ENCODE data around the gene RNF186.
A peak's percentile ranks its signal among the peaks of the same experiment; 100 is the strongest.
"Not testable (repeated sequence)": the region's sequence is repeated elsewhere in the genome, so short reads cannot be mapped to it uniquely, and the experiment has no call there.

RNF186 gene, protein sequence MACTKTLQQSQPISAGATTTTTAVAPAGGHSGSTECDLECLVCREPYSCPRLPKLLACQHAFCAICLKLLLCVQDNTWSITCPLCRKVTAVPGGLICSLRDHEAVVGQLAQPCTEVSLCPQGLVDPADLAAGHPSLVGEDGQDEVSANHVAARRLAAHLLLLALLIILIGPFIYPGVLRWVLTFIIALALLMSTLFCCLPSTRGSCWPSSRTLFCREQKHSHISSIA

DNA sequence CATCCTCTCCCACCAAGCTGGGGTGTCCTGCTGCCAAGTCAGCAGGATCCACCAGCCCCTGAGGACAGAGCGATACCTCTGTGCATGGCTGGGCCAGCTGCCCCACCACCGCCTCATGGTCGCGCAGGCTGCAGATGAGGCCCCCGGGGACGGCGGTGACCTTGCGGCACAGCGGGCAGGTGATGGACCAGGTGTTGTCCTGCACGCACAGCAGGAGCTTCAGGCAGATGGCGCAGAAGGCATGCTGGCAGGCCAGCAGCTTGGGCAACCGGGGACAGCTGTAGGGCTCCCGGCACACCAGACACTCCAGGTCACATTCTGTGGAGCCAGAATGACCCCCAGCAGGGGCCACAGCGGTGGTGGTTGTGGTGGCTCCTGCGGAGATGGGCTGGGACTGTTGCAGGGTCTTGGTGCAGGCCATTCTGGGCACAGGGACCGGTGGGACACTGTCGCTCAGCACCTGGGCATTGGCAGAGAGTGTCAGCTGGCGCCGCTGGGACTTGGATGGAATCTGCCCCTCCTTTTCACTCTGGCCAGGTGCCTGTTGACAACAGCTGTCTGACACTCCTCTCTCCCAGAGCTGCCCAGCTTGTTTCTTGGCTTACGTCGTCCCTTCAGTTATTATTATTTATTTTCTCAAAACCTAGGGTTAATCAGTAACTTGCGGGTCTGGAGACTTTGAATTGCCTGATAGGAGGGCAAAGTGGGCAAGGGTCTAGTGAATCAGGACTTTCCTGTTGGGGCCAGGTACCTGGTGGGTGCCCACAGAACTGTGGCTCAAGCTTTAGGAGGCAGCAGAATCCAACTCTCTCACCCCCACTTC is at the start of gene RNF186:
Gene RNF186 (minus strand): TSS at position 603 of the 823 bp plus-strand sequence. CDS start 182 bp downstream, at position 421.
- DNase-seq (ENCODE audit: low spot score in 2 of 2) (no peak), ATAC-seq (ENCODE audit: low read depth) (no peak)
- H3K9me3 Mint-ChIP-seq, result no peaks in the 10 kb centered on the region
- peaks cover 3% of the 10 kb centered on the region for H3K4me1 Mint-ChIP-seq
- H3K36me3 Mint-ChIP-seq, result no peaks in the 10 kb centered on the region
- H3K27me3 Mint-ChIP-seq, result peaks cover 6% of the 10 kb centered on the region
- no peak within 1 kb of the TSS for H3K27ac Mint-ChIP-seq
- H3K4me3 Mint-ChIP-seq, result no peak within 1 kb of the TSS

- H3K27ac Mint-ChIP-seq, result no peak overlapping the region
- DNase-seq (ENCODE audit: low spot score in 2 of 2) (no peak), ATAC-seq (ENCODE audit: low read depth) (no peak)
- H3K36me3 Mint-ChIP-seq, result peaks cover 5% of the 10 kb centered on the region
- peaks cover 33% of the 10 kb centered on the region for H3K27me3 Mint-ChIP-seq
- H3K4me1 Mint-ChIP-seq, result no peaks in the 10 kb centered on the region
- peaks cover 9% of the 10 kb centered on the region for H3K9me3 Mint-ChIP-seq
- no peak overlapping the region for H3K4me3 Mint-ChIP-seq
Observed at GRCh38 chr1:19864570-19865160, 49.6 kb upstream of the RNF186 start.

DNA sequence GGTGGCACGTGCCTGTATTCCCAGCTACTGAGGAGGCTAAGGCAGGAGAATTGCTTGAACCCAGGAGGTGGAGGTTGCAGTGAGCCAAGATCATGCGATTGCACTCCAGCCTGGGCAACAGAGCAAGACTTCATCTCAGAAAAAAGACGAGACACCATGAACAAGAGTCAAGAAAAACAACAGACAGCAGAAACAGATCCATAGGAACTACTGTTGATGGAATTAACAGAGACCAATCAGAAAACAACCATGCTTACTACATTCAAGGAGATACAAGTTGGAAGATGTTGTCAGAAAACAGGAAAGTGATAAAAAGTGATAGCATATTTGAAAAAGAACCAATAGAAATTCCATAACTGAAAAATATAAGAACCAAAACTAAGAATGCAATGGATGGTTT is 47.9 kb upstream of the RNF186 start:
- H3K36me3 Mint-ChIP-seq, result peaks cover 5% of the 10 kb centered on the region
- ATAC-seq (ENCODE audit: low read depth), result no peak
- peaks cover 2% of the 10 kb centered on the region for H3K4me1 Mint-ChIP-seq
- no peak overlapping the region for H3K27ac Mint-ChIP-seq
- H3K27me3 Mint-ChIP-seq, result peaks cover 24% of the 10 kb centered on the region
- DNase-seq (ENCODE audit: low spot score in 2 of 2), result no peak
- no peak overlapping the region for H3K4me3 Mint-ChIP-seq
- H3K9me3 Mint-ChIP-seq, result peaks cover 9% of the 10 kb centered on the region

GRCh38 chr1:19861842-19862530 is 46.9 kb upstream of the RNF186 start:
- DNase-seq (ENCODE audit: low spot score in 2 of 2), result no peak
- Mint-ChIP-seq H3K4me1 (peaks cover 2% of the 10 kb centered on the region), H3K36me3 (peaks cover 5% of the 10 kb centered on the region), H3K27me3 (peaks cover 22% of the 10 kb centered on the region), H3K27ac (no peak overlapping the region), H3K9me3 (peaks cover 9% of the 10 kb centered on the region), H3K4me3 (no peak overlapping the region)
- no peak for ATAC-seq (ENCODE audit: low read depth)

- peaks cover 2% of the 10 kb centered on the region for H3K4me1 Mint-ChIP-seq
- H3K27ac Mint-ChIP-seq, result no peak overlapping the region
- peaks cover 9% of the 10 kb centered on the region for H3K9me3 Mint-ChIP-seq
- peaks cover 5% of the 10 kb centered on the region for H3K36me3 Mint-ChIP-seq
- peaks cover 17% of the 10 kb centered on the region for H3K27me3 Mint-ChIP-seq
- H3K4me3 Mint-ChIP-seq, result no peak overlapping the region
- DNase-seq (ENCODE audit: low spot score in 2 of 2) (no peak), ATAC-seq (ENCODE audit: low read depth) (no peak)
Observed at GRCh38 chr1:19861034-19861433, 46.0 kb upstream of the RNF186 start.

- DNase-seq (ENCODE audit: low spot score in 2 of 2) (no peak), ATAC-seq (ENCODE audit: low read depth) (no peak)
- Mint-ChIP-seq H3K9me3 (peaks cover 9% of the 10 kb centered on the region), H3K27ac (no peak overlapping the region), H3K27me3 (peaks cover 15% of the 10 kb centered on the region), H3K4me1 (peaks cover 2% of the 10 kb centered on the region), H3K4me3 (no peak overlapping the region), H3K36me3 (peaks cover 5% of the 10 kb centered on the region)
Observed at GRCh38 chr1:19860418-19860817, 45.3 kb upstream of the RNF186 start.

- H3K4me1 Mint-ChIP-seq, result peaks cover 2% of the 10 kb centered on the region
- peaks cover 15% of the 10 kb centered on the region for H3K27me3 Mint-ChIP-seq
- H3K27ac Mint-ChIP-seq, result no peak overlapping the region
- DNase-seq (ENCODE audit: low spot score in 2 of 2), result no peak
- no peak for ATAC-seq (ENCODE audit: low read depth)
- H3K9me3 Mint-ChIP-seq, result peaks cover 9% of the 10 kb centered on the region
- H3K4me3 Mint-ChIP-seq, result no peak overlapping the region
- peaks cover 5% of the 10 kb centered on the region for H3K36me3 Mint-ChIP-seq
Observed at GRCh38 chr1:19859876-19860275, 44.8 kb upstream of the RNF186 start.

GRCh38 chr1:19858893-19859292 is 43.8 kb upstream of the RNF186 start:
- ATAC-seq (ENCODE audit: low read depth), result peak; percentile 76
- Mint-ChIP-seq H3K27me3 (peaks cover 8% of the 10 kb centered on the region), H3K4me3 (no peak overlapping the region), H3K27ac (no peak overlapping the region), H3K36me3 (peaks cover 3% of the 10 kb centered on the region), H3K4me1 (peaks cover 2% of the 10 kb centered on the region), H3K9me3 (peaks cover 7% of the 10 kb centered on the region)
- DNase-seq (ENCODE audit: low spot score in 2 of 2), result no peak

GRCh38 chr1:19854866-19855265 is 39.8 kb upstream of the RNF186 start:
- H3K4me1 Mint-ChIP-seq, result peaks cover 2% of the 10 kb centered on the region
- no peaks in the 10 kb centered on the region for H3K36me3 Mint-ChIP-seq
- DNase-seq (ENCODE audit: low spot score in 2 of 2) (no peak), ATAC-seq (ENCODE audit: low read depth) (no peak)
- no peaks in the 10 kb centered on the region for H3K9me3 Mint-ChIP-seq
- peaks cover 1% of the 10 kb centered on the region for H3K27me3 Mint-ChIP-seq
- H3K27ac Mint-ChIP-seq, result no peak overlapping the region
- H3K4me3 Mint-ChIP-seq, result no peak overlapping the region

DNA sequence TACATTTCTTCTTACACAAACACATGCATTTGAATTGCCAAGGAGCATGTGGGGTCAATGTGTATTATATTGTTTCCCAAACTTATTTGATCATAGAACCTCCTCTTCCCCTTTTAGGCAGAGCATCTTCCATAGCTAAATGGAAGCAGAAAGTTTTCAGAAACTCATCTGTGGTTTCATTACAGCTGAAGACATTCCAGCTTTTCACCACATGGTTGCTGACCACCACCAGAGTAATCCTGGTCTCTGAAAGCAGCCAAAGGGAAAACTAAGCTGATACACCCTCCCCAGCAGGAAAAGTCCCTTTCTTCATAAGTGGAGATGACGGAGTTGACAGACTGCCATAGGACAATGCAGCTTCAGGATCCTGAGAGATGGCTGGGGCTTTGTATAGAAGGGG is 37.0 kb upstream of the RNF186 start:
- H3K27ac Mint-ChIP-seq, result no peak overlapping the region
- H3K27me3 Mint-ChIP-seq, result peaks cover 1% of the 10 kb centered on the region
- H3K4me3 Mint-ChIP-seq, result no peak overlapping the region
- no peaks in the 10 kb centered on the region for H3K9me3 Mint-ChIP-seq
- DNase-seq (ENCODE audit: low spot score in 2 of 2) (no peak), ATAC-seq (ENCODE audit: low read depth) (no peak)
- H3K4me1 Mint-ChIP-seq, result no peaks in the 10 kb centered on the region
- no peaks in the 10 kb centered on the region for H3K36me3 Mint-ChIP-seq

DNA sequence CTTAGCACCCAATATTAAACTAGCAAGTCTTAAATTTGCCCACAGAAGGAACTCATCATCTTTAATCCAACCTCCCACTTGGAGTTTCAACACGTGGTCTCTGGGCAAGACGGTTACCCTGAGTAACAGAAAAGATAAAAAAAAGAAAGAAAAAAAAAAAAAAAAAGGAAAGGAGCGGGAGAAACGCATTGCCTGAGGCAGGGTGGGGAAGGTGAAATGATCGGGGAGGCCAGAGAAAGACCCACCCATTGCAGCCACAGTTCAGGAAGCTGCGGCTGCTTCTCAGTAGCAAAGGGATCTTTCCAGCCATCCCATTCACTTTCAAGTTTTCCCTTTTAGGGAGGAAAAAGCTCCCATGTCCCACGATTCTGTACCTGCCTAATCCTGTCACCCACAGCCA is 35.1 kb upstream of the RNF186 start:
- H3K4me1 Mint-ChIP-seq, result no peaks in the 10 kb centered on the region
- ATAC-seq (ENCODE audit: low read depth) (no peak), DNase-seq (ENCODE audit: low spot score in 2 of 2) (no peak)
- no peak overlapping the region for H3K4me3 Mint-ChIP-seq
- H3K27ac Mint-ChIP-seq, result no peak overlapping the region
- no peaks in the 10 kb centered on the region for H3K9me3 Mint-ChIP-seq
- H3K36me3 Mint-ChIP-seq, result no peaks in the 10 kb centered on the region
- H3K27me3 Mint-ChIP-seq, result peaks cover 6% of the 10 kb centered on the region

GRCh38 chr1:19849307-19849706 is 34.2 kb upstream of the RNF186 start:
- H3K27ac Mint-ChIP-seq; DNase-seq (ENCODE audit: low spot score in 2 of 2); H3K4me1 Mint-ChIP-seq; H3K9me3 Mint-ChIP-seq; H3K4me3 Mint-ChIP-seq; H3K36me3 Mint-ChIP-seq; ATAC-seq (ENCODE audit: low read depth): not testable (repeated sequence)
- H3K27me3 Mint-ChIP-seq, result peaks cover 11% of the 10 kb centered on the region

DNA sequence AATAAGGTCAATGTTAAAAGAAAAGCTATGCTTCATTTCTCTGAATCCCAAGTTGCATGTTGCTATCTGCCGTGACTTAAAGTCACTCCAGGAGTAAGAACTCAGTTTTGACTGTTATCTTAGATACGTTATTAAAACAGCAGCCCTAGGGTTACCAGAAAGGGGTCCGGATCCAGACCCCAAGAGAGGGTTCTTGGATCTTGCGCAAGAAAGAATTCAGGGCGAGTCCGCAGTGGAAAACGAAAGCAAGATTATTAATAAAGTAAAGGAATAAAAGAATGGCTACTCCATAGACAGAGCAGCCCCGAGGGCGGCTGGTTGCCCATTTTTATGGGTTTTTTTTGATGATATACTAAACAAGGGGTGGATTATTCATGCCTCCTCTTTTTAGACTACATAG is 32.3 kb upstream of the RNF186 start:
- H3K4me3 Mint-ChIP-seq; ATAC-seq (ENCODE audit: low read depth); H3K27ac Mint-ChIP-seq; H3K4me1 Mint-ChIP-seq; DNase-seq (ENCODE audit: low spot score in 2 of 2); H3K9me3 Mint-ChIP-seq; H3K36me3 Mint-ChIP-seq: not testable (repeated sequence)
- peaks cover 11% of the 10 kb centered on the region for H3K27me3 Mint-ChIP-seq

- no peaks in the 10 kb centered on the region for H3K9me3 Mint-ChIP-seq
Observed at GRCh38 chr1:19846338-19846737, 31.3 kb upstream of the RNF186 start.

More at GRCh38 chr1:19846338-19846737, 31.3 kb upstream of the RNF186 start:
- Mint-ChIP-seq H3K36me3 (no peaks in the 10 kb centered on the region), H3K27me3 (peaks cover 12% of the 10 kb centered on the region), H3K4me3 (no peak overlapping the region), H3K4me1 (no peaks in the 10 kb centered on the region), H3K27ac (no peak overlapping the region)
- ATAC-seq (ENCODE audit: low read depth), result no peak
- no peak for DNase-seq (ENCODE audit: low spot score in 2 of 2)
